ENCODE measurements around the gene SPATS2L.
A peak's percentile ranks its signal among the peaks of the same experiment; 100 is the strongest.

The SPATS2L gene

DNA sequence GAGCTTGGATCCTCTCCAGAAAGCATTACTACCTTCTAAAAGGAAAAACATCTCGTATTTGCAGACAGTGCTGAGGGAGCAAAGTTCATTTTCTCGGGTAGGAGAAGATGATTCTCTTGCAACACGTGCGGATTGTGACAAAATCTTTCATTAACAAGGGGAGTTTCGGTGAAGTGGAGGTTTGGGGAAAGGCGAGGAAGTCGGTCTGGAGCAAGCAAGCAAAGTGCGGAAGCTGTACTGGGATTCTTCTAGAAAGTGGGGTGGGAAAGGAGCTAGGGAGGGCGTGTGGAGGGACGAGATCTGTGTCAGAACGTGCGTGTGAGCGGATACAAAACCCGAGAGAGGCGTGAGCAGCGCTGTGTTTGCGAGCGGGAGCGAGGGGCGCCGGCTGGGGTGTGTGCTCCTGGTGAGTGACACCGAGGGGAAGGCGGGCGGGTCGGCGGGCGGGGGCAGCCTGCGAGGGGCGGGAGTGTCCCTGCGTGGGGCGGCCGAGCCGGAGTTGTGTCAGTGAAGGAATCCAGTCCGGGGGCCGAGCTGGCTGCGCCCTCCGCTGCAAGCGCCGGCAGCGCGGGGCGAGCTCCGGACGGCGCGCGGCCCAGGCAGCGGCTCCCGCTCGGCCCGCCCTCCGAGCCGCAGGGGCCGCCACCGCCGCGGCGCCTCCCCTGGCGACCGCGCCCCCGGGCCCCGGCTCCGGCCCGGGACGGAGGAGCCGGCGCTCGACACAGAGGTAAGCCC is at the start of gene SPATS2L:
Gene SPATS2L, plus strand, starts transcription at position 498 of the 735 bp plus-strand sequence. CDS start 82,552 bp downstream, outside the sequence.
- CTCF ChIA-PET = interaction anchor here (1.1 to 3.3 kb wide), 8 partner anchors 13 to 327 kb away, joined by 3 to 22 read pairs (median 4); no protein-coding TSS in a partner anchor
- no peak for TF ChIP-seq CTCF (IDR thresholded peaks at IDR 0.05; ENCODE audit: insufficient read depth, low read length, missing control alignments)
- POLR2A ChIA-PET = interaction anchor here (0.6 to 1.3 kb wide), 4 partner anchors 51 to 158 kb away, joined by 3 to 4 read pairs (median 3); no protein-coding TSS in a partner anchor
- DNase-seq (ENCODE audit: low read depth, low spot score) = no peak
- peak within 1 kb of the TSS; percentile 77 for H3K4me3 ChIP-seq (ENCODE audit: low read depth, low read length)

DNA sequence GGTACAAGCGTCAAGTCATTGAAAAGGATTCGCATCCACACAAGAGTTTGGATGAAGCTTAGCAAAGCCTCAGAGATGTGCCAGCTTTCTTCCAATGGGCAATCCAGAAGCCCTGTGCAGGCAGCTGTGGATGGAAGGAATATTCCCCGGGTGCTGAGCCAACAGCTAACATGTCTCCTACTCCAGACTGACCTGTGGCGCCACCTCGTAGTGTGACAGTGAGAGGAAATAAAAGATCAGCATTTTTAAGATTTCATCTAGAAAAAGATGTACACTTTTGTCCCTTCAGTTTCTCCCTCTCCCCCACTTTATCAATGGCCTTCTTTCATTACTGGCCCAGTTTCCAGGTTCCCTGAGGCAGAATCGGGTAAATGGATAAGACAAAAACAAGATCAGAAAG is 48.9 kb upstream of the SPATS2L start:
- H3K4me3 ChIP-seq (ENCODE audit: low read depth, low read length) = no peak overlapping the region
- ChIA-PET CTCF (interaction anchor here (2.0 kb wide), 1 partner anchor 10 kb away, joined by 7 read pairs; no protein-coding TSS in a partner anchor), POLR2A (no interaction called here)
- no peak for TF ChIP-seq CTCF (IDR thresholded peaks at IDR 0.05; ENCODE audit: insufficient read depth, low read length, missing control alignments)
- DNase-seq (ENCODE audit: low read depth, low spot score) = no peak

DNA sequence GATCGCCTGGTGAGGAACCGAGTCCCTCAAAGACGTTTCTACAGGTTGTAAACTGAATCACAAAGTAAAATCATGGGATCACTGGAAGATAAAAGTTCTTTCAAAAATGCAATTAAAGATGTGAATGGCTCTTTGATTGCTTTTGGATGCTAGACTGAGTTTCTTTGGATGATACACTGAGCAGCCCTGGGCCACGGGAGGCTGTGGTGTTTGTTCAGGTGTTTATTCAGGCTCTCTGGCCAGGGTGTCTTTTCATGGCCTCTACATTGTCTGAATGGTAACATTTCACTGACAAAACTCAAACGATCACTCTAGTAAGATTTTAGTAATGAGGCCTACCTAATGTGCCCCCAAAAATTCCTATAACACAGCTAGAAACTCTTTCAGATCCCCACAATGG is 48.4 kb upstream of the SPATS2L start:
- TF ChIP-seq CTCF (IDR thresholded peaks at IDR 0.05; ENCODE audit: insufficient read depth, low read length, missing control alignments) = no peak
- no peak for DNase-seq (ENCODE audit: low read depth, low spot score)
- CTCF ChIA-PET = interaction anchor here (2.0 kb wide), 1 partner anchor 10 kb away, joined by 7 read pairs; no protein-coding TSS in a partner anchor
- POLR2A ChIA-PET = no interaction called here
- H3K4me3 ChIP-seq (ENCODE audit: low read depth, low read length) = no peak overlapping the region

DNA sequence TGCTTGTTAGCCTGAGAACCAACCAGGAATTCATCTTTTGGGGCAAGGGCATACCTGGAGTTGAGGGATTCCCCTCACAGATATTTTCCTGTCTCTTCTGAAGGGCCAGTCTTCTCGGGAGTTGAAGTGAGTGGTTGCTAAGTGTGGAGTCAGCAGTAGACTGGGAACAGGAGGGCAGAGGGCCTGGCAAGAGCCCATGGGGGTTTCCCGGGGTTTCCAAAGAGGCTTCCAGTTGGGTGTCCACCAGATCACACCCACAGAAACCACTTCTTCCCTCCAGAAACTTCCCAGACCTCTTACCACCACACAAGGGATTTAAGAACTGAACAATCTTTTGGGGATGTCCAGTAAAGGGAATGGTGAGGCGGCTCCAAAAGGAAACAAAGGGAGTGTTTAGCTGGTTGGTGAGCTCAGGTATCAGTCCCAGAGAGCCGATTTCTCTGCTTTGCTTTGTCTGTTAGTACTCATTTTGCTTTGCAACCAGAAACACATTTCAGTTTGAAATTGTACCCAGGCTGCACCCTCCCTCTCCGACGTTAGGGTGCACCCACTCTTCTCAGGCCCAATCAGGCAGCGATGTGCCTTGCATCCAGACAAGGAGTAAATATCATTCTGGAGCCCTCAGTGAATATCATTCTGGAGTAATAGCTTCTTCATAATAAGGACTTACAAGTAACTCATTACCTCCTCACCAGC is 47.5 kb upstream of the SPATS2L start:
- no peak overlapping the region for H3K4me3 ChIP-seq (ENCODE audit: low read depth, low read length)
- TF ChIP-seq CTCF (IDR thresholded peaks at IDR 0.05; ENCODE audit: insufficient read depth, low read length, missing control alignments) = no peak
- ChIA-PET CTCF (interaction anchor here (2.0 kb wide), 1 partner anchor 9 kb away, joined by 7 read pairs; no protein-coding TSS in a partner anchor), POLR2A (no interaction called here)
- no peak for DNase-seq (ENCODE audit: low read depth, low spot score)

DNA sequence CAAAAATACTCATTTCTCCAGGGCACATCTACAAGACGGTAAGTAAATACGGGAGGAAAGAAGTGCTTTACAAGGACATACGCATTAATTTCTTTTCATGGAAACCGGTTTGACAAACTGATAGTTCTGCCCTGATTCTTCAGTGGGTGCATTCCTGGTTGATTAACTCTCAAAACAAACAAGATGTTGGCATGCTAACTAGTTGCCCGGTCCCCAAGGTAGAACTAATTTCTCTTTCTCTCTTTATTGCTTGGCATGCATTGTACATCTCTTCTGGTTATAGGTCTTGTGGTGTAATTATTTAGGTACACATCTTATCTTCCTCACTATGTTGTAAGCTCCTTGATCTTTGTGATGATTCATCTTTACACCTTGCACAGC is 46.9 kb upstream of the SPATS2L start:
- no peak overlapping the region for H3K4me3 ChIP-seq (ENCODE audit: low read depth, low read length)
- no peak for TF ChIP-seq CTCF (IDR thresholded peaks at IDR 0.05; ENCODE audit: insufficient read depth, low read length, missing control alignments)
- CTCF ChIA-PET = interaction anchor here (2.0 kb wide), 1 partner anchor 8 kb away, joined by 7 read pairs; no protein-coding TSS in a partner anchor
- POLR2A ChIA-PET = no interaction called here
- no peak for DNase-seq (ENCODE audit: low read depth, low spot score)

- ChIA-PET POLR2A (no interaction called here), CTCF (no interaction called here)
- DNase-seq (ENCODE audit: low read depth, low spot score) = no peak
- no peak overlapping the region for H3K4me3 ChIP-seq (ENCODE audit: low read depth, low read length)
- no peak for TF ChIP-seq CTCF (IDR thresholded peaks at IDR 0.05; ENCODE audit: insufficient read depth, low read length, missing control alignments)
Observed at GRCh38 chr2:200262047-200262446, 44.4 kb upstream of the SPATS2L start.
